ENCODE data around the gene CSF2RB. TPM values are rescaled to one million over a fixed set of nuclear protein-coding genes. Genes with fewer than 3 reads are reported as not detected.

Gene CSF2RB
- total RNA-seq, 1 experiment from 2014 or later, result not detected

- Mint-ChIP-seq H3K4me3 (ENCODE audit: low read depth, unreplicated experiment) (no peak overlapping the region), H3K4me1 (ENCODE audit: low read depth, unreplicated experiment) (no peaks in the 10 kb centered on the region), H3K9me3 (ENCODE audit: low read depth, unreplicated experiment) (no peaks in the 10 kb centered on the region), H3K27me3 (ENCODE audit: unreplicated experiment) (peaks cover 88% of the 10 kb centered on the region), H3K27ac (ENCODE audit: unreplicated experiment) (no peak overlapping the region), H3K36me3 (ENCODE audit: insufficient read depth, unreplicated experiment) (no peaks in the 10 kb centered on the region)
- no TSS peak for BruUV-seq (replicated peaks)
- DNase-seq, result no peak
- intact Hi-C loops (cut with micrococcal nuclease; ENCODE audit: unreplicated experiment), result no loop called here
- CTCF ChIA-PET, result no interaction called here
- TF ChIP-seq, protein P1, sequence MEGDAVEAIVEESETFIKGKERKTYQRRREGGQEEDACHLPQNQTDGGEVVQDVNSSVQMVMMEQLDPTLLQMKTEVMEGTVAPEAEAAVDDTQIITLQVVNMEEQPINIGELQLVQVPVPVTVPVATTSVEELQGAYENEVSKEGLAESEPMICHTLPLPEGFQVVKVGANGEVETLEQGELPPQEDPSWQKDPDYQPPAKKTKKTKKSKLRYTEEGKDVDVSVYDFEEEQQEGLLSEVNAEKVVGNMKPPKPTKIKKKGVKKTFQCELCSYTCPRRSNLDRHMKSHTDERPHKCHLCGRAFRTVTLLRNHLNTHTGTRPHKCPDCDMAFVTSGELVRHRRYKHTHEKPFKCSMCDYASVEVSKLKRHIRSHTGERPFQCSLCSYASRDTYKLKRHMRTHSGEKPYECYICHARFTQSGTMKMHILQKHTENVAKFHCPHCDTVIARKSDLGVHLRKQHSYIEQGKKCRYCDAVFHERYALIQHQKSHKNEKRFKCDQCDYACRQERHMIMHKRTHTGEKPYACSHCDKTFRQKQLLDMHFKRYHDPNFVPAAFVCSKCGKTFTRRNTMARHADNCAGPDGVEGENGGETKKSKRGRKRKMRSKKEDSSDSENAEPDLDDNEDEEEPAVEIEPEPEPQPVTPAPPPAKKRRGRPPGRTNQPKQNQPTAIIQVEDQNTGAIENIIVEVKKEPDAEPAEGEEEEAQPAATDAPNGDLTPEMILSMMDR (IDR thresholded peaks at IDR 0.05; ENCODE audit: unreplicated experiment), result no peak
These were observed 18.0 kb downstream of the CSF2RB start for GRCh38 chr22:36931446-36931845.

DNA sequence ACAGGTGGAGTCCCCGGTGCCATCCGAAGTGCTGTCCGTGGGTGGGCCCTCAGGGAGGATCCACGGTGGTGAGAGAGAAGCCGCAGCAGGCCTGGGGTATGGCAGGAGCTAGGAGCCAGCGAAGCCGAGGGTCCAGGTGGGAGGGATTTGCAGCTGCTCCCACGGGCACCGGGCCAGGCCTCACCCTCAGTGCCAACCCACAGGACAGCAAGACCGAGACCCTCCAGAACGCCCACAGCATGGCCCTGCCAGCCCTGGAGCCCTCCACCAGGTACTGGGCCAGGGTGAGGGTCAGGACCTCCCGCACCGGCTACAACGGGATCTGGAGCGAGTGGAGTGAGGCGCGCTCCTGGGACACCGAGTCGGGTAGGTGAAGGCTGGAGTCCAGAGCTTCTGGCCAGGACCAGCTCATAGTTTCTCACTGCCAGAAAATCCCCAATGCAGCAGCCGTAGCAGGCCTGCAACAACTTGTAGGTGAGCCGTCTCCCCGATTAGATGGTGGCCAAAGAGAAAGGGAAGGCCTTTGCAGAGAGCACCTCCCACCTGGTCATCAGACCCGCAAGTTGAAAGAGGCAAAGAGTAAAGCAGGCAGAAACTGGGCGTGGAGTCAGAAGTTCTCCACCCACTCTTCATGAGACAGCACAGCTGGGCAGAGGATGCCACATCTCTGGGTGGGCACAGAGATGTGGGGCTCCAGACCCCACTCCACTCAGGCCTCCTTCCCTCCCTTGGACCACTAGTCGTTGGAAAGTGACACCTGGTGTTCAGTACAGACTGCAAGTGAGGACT is 20.4 kb downstream of the CSF2RB start:
- DNase-seq, result no peak
- Mint-ChIP-seq H3K4me1 (ENCODE audit: low read depth, unreplicated experiment) (no peaks in the 10 kb centered on the region), H3K36me3 (ENCODE audit: insufficient read depth, unreplicated experiment) (no peaks in the 10 kb centered on the region), H3K27me3 (ENCODE audit: unreplicated experiment) (peaks cover 86% of the 10 kb centered on the region), H3K27ac (ENCODE audit: unreplicated experiment) (no peak overlapping the region), H3K9me3 (ENCODE audit: low read depth, unreplicated experiment) (no peaks in the 10 kb centered on the region), H3K4me3 (ENCODE audit: low read depth, unreplicated experiment) (no peak overlapping the region)
- intact Hi-C loops (cut with micrococcal nuclease; ENCODE audit: unreplicated experiment), result no loop called here
- TF ChIP-seq, protein P1 (IDR thresholded peaks at IDR 0.05; ENCODE audit: unreplicated experiment), result no peak
- BruUV-seq (replicated peaks), result no TSS peak
- CTCF ChIA-PET, result no interaction called here

DNA sequence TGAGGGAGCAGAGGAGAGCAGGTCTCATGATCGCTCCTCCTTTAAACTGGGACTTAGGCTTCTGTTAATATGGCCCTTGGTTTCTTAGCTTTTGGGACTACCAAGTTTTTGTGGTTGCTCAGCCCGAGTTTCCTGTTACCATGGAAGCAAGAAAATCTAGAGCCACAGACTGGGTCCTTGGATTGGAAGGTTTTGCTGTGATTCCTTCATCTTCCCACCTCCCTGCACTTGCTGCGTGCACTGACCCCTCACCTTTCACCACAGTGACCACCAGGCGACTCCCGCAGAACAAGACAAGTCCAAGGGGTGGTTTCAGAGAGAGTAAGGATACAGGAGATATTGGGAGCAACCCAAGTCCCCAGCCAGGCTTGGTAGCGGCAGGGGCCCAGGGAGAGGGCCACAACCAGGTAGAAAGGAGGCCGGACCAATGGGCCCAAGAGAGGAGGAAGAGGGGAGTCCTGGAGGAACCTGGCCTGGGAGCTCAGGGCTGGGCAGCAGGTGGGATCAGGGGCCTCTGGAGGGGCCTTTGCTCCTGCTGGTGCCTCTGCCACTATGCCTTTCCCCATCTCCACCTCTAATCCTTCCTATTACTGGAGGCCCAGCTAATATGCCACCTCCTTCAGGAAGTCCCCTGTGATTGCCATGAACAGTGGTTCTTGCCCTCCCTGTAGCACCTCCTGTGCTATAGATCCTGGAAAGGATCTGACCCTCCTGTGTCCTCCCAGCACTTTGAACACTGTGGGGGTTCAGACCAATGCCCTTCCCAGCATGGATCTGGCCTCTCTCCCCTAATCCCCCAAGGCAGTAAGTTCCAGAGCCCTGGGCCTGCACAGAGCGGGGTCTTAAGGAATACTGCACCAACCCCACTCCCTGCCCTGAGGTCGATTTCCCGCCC is 21.2 kb downstream of the CSF2RB start:
- H3K4me3 Mint-ChIP-seq (ENCODE audit: low read depth, unreplicated experiment), result no peak overlapping the region
- no peaks in the 10 kb centered on the region for H3K9me3 Mint-ChIP-seq (ENCODE audit: low read depth, unreplicated experiment)
- TF ChIP-seq, protein P1 (IDR thresholded peaks at IDR 0.05; ENCODE audit: unreplicated experiment), result no peak
- no peaks in the 10 kb centered on the region for H3K4me1 Mint-ChIP-seq (ENCODE audit: low read depth, unreplicated experiment)
- CTCF ChIA-PET, result no interaction called here
- H3K27ac Mint-ChIP-seq (ENCODE audit: unreplicated experiment), result no peak overlapping the region
- intact Hi-C loops (cut with micrococcal nuclease; ENCODE audit: unreplicated experiment), result no loop called here
- DNase-seq, result no peak
- BruUV-seq (replicated peaks), result no TSS peak
- no peaks in the 10 kb centered on the region for H3K36me3 Mint-ChIP-seq (ENCODE audit: insufficient read depth, unreplicated experiment)
- peaks cover 86% of the 10 kb centered on the region for H3K27me3 Mint-ChIP-seq (ENCODE audit: unreplicated experiment)

DNA sequence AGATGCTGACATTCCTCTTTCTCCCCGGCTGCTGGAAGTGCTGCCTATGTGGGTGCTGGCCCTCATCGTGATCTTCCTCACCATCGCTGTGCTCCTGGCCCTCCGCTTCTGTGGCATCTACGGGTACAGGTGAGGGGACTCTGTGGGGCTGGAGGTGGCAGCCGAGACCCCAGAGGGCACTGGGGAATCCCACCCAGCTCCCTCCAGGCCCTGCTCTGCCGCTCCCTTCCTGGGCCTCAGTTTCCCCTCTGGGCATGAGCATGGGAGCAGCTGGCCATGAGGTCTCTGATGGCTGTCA is 21.8 kb downstream of the CSF2RB start:
- DNase-seq, result no peak
- Mint-ChIP-seq H3K4me3 (ENCODE audit: low read depth, unreplicated experiment) (no peak overlapping the region), H3K4me1 (ENCODE audit: low read depth, unreplicated experiment) (no peaks in the 10 kb centered on the region), H3K27me3 (ENCODE audit: unreplicated experiment) (peaks cover 86% of the 10 kb centered on the region), H3K36me3 (ENCODE audit: insufficient read depth, unreplicated experiment) (no peaks in the 10 kb centered on the region), H3K27ac (ENCODE audit: unreplicated experiment) (no peak overlapping the region), H3K9me3 (ENCODE audit: low read depth, unreplicated experiment) (no peaks in the 10 kb centered on the region)
- TF ChIP-seq, protein P1 (IDR thresholded peaks at IDR 0.05; ENCODE audit: unreplicated experiment), result no peak
- CTCF ChIA-PET, result no interaction called here
- no TSS peak for BruUV-seq (replicated peaks)
- intact Hi-C loops (cut with micrococcal nuclease; ENCODE audit: unreplicated experiment), result no loop called here
